NCI-H2107 treated with DMSO at 0.1 percent for 48 hours (cell line): Measurements from ENCODE around the gene OTOG.

Experiments
- DNase-seq: peaks from one replicate; lab custom pipeline; 2025; ENCODE audit not compliant: unreplicated experiment; lab: John Stamatoyannopoulos, UW

The OTOG gene

DNA sequence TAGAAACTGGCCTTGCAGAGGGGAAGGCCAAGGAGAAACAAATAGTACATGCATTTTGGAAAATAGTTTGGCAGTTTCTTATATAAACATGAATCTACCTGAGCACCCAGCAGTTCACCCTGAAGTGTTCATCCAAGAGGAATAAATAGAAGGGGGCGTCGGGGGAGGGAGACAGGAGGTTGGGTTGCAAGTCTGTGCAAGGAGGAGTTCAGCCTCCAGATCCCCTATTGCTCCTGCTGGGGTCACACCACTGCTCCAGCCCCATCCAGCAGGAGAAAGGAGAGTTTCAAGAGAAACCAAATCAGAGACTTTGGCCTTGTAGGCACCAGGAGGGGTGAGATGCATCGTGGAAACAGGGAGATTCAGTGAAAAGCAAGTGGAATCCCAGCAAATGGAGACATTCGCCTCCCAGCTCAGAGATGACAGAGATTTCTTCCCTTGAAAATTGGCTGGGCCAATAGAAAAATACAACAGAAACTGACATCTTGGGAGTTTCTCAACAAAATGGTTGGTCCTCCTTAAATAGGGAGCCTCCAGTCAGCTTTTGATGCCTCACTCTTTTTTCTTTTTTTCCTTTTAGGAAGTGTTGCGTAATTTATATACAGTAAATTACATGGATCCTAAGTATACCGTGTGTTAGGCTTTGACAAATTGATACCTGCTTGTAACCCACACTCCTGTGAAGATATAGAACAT lies 34.1 kb downstream of the OTOG start:
- no peak for DNase-seq

DNA sequence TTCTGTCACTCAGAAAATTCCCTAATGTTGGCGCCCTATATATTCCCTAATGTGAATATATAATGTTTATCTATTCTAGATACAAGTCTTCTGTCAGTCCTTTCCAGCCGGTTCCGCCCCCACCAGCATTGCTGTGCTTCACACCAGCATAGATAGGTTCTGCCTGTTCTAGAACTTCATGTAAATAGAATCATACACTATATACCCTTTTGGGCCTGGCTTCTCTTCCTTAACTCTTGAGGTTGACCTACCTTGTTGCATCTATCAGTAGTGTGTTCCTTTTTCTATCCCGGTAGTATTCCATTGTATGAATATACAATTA lies 34.6 kb downstream of the OTOG start:
- no peak for DNase-seq

DNA sequence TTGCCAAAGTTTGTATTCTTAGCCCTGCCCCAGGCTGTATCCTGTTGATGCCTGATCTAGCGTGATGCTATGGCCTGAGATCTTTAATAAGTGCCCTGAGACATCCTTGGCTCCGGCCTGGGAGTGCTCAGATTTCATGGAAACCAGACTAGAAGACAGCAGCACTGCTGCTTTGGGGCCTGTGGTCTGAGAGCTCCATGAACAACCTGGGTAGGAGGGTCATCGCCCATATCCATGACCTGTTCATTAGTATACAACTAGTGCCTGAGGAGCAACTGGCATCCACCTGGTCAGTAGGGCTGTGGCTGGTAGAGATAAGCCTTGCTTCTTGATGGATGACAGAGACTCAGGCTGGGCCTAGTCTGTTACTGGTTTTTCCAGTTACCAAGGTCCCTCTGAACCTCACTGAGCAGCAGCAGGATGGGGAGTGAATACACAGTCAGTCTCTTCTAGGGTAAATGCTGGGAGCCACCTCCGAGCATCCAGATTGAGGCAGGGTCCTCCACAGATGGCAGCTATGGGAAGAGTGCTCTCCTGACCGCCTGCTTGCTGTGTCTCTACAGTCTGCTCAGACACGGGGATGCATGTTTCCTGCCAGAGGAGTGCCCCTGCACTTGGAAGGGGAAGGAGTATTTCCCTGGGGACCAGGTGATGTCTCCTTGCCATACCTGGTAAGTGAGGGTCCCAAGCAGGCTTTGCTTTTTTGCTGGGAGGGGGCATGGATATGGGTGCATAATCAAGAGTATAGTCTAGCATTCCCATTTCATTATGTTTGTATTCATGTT lies 39.0 kb downstream of the OTOG start:
- DNase-seq, result no peak

DNA sequence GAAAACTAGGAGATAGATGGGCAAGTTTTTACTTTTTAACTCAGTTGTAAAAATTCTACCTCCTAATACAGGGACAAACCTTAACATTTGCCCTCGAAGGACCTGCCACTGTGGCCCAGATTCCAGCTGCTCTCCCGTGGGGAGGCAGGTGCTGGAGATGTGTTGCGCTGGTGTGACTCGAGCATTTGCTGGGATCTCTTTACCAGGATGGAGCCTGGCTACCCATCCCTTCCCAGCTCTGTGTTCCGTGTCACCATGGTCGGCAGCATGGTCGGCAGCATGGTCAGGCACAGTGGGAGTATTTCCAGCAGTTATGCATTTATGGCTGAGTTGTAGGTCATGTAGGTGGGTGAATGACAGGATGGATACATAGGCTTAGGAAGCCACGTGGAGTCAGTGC lies 41.1 kb downstream of the OTOG start:
- DNase-seq, result no peak

DNA sequence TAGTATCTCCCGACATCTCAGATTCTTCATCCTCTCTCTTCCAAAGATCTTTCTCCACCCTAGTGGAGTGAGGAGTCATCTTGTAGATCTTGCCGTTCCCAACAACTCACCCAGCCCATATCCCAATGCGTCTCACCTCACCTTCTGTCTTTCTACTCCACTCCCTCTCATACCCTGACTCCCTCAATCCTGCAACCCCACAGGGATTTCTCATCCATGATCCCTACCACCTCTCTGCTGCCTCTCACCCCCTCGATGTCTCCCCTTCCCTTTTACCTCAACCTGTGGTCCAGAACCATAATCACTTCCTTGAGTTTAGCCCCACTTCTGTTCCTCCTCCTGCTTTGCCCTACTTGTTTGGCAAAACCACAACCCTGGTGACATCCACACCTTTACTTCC lies 41.7 kb downstream of the OTOG start:
- no peak for DNase-seq

DNA sequence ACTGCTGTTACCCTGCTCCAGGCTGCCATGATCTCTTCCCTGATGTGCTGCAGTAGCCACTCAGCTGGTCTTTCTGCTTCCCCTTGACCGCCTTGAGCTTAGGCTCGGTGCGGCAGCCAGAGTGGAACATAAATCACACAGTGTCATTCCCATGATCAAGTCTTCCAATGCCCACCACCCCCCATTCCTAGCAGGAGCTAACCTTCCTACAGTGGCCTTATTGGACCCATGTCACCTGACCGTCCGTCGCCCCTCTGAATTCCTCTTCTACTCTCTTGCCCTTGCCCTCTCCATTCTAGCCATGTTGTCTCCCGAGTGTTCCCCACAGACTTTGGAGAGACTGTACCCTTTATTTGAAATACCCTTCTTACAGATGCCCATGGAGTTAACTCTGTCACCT lies 43.4 kb downstream of the OTOG start:
- no peak for DNase-seq

DNA sequence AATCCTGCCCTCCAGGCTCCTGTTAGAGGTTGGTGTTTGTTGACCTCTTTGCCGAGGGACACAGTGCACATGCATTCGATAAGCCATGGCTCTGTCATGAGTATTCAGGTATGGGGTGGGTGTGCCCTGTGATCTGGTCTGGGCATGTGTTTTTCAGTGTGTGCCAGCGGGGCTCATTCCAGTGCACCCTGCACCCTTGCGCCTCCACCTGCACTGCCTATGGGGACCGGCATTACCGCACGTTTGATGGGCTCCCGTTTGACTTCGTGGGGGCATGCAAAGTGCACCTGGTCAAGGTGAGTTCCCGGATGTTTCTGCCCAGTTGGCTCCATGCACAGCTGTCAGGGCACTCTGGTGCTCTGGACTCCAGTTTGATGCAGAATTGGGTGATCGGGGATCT lies 44.2 kb downstream of the OTOG start:
- no peak for DNase-seq

DNA sequence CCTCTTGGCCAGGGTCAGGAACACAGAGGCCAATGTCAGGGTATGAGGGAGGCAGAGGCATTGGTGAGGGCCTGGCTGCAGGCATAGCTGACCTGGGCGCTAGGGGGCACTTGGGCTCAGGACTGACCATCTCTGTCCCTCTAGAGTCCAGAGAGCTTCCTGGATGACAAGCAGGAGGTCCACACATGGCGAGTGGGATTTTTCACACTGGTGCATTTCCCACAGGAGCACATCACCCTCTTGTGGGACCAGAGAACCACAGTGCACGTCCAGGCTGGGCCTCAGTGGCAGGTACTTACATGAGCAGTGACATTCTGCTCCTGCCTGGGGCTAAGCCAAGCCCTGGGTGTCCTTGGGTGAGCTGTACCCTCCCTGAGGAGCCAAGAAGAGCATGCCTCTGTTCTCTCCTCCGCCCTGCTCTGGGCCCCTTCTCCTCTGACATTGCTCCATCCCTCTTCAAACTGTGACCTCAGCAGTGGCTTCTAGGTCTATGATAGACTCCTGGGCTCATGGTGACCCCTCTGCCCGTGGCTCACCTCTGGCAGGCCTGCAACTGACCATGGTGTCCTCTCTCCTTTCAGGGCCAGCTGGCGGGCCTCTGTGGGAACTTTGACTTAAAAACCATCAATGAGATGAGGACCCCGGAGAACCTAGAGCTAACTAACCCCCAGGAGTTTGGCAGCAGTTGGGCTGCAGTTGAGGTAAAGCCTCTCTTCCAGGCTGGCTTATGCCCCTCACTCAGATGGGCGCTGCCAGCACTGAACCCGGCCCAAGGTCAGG lies 46.6 kb downstream of the OTOG start:
- DNase-seq, result no peak

DNA sequence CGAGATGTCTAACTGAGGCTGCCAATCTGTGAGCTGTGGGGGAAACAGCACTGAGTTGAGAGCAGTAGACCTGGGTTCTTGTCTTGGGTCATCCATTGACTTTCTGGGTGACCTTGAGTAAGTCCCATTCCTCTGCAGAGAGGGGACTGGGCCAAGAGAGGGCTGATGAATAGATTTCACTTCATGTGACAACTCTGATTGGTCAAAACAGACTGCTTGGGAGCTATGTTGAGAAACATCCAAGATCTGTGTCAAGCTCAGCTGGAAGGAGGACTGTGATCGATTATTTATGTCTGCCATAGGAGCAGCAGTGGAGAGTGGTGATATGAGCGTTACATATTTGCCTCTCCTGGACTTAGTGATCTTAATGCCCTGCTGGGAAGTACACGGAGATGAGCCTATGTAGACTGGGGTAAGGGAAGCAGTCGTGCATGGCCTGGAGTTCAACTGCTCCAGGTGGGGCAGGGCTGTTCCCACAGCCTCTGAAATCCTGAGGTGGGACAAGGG lies 47.7 kb downstream of the OTOG start:
- no peak for DNase-seq

DNA sequence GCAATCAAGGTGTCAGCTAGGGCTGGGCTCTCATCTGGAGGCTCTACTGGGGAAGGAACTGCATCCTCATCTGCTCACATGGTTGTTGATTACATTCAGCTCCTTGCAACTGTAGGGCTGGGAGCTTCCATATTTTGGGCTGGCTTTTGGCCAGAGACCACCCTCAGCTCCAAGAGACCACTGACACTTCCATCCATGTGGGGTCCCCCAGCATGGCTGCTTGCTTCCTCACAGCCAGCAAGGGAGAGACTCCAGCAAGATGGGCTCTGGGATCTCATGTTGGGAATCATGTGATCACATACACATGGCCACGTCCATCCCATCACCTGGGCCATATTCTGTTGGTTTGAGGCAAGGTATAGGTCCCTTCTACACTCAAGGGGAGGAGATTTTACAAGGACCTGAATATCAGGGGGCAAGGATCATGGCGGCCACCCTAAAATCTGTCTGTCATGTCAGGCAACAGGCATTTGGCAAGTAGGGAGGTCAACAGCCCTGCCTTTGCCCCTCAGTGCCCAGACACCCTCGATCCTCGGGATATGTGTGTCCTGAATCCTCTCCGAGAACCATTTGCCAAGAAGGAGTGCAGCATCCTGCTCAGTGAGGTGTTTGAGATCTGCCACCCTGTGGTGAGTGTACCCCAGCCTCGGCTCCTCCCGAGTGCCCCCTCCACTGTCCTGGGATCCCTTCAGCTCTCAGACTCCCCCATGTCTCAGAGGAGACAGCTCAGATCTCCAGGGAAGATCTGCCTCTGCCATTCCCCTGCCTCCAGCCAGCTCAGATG lies 48.7 kb downstream of the OTOG start:
- no peak for DNase-seq

DNA sequence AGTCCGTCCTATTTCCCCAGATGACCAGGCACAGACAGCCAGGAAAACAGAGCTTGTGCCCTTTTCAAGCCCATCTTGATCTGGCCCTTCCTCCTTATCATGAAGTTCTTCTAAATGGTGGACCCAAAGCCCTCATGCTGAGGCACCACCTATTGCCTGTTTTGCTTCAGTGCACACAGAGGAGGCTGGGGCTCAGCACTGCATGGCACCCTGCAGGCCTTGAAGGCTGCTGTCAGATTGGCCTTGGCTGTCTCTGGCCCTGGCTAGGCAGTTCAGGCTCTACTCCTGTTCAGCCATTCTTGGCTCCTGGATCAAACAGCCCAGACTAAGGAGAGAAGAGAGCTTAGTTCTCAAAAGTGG lies 49.2 kb downstream of the OTOG start:
- DNase-seq, result no peak

DNA sequence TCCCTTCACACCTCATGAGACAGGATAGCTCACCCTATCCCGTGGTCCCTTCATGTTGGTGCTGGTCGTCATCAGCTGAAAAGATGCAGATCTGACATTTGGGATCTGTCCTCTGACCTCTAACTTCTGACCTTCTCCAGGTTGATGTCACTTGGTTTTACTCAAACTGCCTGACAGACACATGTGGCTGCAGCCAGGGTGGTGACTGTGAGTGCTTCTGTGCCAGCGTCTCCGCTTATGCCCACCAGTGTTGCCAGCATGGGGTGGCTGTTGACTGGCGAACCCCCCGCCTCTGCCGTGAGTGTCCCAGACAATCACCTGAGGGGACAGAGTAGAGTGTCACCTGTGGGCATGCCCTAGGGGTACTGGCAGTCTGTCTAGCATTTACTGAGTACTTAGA lies 49.7 kb downstream of the OTOG start:
- DNase-seq, result no peak

DNA sequence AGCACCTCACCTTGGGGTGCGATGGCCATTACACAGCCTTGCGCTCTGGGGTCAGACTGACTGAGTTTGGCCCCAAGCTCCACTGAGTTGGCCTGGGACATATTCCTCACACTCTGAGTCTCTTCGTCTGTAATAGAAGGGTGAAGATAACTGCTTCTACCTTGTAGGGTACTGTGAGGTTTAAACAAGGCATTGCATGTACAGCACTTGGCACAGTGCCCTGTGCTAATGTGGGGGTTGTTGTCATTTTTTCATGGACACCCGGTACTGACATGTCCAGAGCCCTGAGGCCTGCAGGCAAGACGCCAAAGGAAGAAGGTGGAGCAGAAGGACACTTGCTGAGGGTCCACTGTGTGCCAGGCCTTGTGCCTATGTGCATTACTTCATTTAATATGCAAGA lies 50.7 kb downstream of the OTOG start:
- DNase-seq, result no peak

DNA sequence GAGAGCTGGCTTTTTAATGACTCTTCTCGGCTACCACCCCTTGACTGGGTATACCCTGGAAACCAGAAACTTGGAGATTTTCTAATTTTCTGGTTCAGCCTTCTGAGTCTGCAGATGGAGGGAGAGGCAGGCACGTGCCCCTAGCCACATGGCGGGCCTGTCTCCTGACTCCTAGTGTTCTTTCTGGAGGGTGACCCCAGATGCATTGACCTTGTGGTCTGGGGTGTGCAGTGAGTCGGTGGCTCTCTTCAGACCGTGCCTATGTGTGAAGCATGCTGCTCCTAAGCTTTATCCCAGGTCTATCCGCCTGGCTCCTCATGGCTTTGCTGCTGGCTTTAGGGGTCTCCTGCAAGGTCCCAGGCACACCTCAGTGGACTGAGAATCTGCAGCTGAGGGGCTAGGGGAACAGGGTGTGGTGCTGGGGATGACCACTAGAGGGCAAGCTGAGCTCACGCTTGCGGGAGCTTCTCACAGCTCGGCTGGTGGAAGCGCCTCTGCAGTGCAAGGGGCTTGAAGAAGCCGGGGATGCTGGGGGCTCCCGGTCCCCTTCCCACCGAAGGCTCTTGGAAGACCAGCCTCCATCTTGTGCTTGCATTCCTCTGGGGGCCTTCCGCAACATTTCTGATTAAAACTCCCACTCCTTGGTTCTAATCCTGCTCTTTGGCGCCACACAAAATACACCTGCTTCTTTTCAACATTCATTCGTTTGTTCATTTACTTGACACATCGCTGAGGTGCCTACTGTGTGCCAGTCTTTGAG lies 51.8 kb downstream of the OTOG start:
- DNase-seq, result peak; percentile 31

DNA sequence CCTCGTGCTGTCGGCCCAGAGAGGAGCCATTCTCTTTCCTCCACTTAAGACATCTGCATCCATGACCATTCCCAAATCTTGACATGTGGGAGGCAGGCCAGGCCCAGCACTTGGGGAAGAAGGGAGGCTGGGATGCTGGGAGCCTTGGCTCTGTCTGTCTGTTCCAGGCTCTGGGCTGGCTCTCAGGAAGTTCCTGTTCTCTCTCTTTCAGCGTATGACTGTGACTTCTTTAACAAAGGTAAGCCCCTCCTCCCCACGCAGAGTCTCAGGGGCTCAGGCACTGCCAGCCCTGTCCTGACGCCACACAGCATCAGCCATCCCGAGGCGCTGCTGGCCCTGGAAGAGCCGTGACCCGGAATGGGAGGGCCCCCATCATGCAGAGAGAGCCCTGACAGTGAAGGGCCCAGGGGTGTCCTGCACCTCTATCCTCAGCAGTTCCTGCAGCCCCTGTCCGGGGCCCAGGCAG lies 52.4 kb downstream of the OTOG start:
- DNase-seq, result no peak

DNA sequence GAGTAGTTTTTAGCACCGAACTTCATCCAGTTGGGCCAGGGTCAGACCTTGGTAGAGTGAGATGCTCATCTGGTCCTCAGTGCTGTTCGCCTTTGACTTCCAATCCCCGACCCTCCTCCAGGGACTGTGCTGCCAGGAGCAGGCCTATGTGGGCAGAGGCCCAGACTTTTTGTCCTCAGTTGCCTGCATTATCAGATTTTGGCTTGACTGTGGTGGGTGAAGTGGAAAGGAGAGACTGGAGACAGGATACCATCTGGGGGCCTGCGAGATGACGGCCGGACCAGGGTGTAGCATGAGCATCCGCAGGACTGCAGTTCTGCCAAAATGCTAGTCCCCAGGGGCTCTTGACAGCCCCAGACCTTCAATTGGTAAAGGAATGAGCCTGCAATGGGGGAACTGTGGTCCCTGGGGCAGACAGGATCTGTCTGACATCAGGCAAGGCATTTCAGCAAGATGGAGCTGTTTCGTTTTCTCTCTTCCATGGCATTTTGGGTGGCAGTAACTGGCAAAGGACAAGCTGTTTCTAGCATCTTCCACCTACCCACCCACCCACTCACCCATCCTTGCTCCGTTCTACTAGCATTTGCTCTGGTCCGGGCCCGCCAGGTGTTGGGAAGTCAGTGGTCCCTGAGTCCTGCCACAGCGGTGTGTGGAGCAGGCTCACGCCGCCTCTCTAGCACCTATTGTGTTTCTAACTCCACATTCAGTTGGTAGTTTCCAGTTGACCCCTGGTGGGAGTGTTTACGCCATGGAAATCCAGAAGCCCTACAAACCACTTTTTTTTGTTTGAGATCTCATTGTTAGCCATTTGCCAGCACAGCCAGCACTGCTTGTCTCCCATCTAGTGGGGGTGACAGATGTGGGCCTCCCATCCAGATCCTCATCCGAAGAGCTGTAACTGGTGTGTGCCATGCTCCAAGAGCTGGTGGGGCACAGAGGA lies 53.5 kb downstream of the OTOG start:
- no peak for DNase-seq

DNA sequence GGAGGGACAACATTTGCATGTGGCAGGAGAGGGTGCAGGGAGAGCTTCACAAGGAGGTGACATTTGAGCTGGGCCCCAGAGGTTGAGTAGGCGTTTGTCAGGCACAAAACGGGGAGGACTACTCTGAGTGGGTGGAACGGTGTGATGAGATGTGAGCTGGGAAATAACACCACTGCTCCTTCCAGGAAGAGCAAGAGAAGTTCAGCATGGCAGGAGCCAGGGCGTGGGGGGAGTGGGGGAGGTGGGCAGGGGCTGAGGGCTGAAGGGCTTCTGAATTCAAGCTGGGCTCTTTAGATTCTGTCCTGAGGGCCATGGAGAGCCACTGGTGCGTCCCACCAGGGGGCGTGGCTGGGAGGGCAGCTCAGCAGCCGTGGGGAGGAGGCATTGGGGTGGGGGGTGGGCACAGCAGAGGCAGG lies 54.2 kb downstream of the OTOG start:
- DNase-seq, result peak; percentile 68

DNA sequence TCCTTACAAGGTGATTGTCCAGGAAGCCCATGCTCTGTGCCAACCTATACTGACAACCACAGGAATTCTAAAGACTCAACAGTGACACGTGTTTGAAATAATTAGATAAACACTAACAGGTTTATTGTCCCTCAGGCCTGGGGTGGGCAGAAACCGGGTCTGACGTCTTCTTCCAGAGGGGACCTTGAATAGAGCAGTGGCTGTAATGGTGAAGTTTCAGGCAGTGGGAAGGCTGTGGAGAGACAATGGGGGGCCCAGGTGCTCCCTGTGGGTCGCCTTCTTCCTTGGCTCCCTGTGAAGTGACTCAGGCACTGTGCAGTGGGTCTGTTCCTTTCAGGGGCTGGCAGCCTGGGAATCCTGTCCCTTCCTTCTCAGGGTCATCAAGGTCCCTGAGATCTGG lies 54.6 kb downstream of the OTOG start:
- DNase-seq, result no peak
